Activated effector memory CD4-positive, alpha-beta T cell treated with Interleukin-2 at 50 U/mL for 16 hours (primary cell): ENCODE data around the gene MYO9A.
"Not testable (repeated sequence)": the region's sequence is repeated elsewhere in the genome, so short reads cannot be mapped to it uniquely, and the experiment has no call there.

ENCODE experiments used
- DNase-seq: peaks from one replicate; pipeline ENCODE4 v3.0.0-alpha.2; 2020

The MYO9A gene

DNA sequence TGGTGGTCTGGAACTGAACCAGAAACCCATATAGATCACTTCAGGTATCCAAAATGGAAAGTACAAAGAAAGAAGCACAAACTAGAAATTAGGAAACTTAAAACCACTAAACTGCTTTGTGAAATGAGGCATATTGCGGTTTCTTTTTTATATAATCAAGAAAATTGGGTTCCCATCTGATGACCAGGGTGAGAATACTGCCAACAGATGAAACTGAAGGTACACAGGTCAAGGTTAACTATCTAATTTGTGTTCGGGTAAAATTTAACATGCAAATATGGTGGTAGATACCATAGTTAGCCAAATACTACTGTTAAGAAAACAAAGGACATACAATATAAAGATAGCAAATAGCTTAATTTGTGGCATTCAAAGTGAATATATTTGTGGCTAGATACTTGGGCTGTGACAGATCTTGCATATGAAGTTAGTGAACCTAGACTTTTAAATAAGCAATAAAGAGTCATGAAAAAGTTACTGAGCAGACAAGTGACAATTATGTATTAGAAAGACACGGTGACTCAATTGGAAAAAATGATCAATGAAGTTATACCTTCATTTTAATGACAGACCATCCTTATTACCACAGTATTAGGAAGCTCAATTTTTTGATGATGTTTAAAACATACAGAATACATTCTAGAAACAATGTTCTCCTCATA is 180.2 kb downstream of the MYO9A start:
- no peak for DNase-seq

DNA sequence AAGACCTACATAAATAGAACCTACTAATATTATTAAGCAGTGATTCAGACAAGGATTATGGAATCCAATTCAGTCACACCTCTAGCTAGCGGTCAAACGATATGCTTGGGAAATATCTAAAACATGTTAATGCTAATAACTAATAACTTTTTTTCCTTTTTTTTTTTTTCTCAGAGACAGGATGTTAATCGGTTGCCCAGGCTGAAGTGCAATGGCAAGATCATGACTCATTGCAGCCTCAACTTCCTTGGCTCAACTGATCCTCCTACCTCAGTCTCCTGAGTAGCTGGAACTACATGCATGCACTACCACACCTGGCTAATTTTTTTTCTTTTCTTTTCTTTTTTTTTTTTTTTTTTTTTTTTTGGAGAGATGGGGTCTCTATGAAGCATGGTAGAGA is 183.5 kb downstream of the MYO9A start:
- DNase-seq, result no peak

GRCh38 chr15:71932689-71933088 is 185.3 kb downstream of the MYO9A start:
- no peak for DNase-seq

GRCh38 chr15:71931261-71931660 is 186.7 kb downstream of the MYO9A start:
- no peak for DNase-seq

DNA sequence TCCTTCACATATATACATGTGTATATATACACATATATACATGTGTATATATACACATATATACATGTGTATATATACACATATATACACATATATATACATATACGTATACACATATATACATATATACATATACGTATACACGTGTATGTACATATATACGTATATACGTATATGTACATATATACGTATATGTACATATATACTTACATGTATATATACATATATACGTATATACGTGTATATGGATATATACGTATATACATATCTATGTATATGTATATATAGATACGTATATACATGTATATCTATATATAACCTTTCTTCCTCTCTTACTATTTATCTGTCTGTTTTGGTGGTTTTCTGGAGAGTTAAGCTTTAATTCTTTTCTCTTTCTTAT is 192.8 kb downstream of the MYO9A start:
- DNase-seq, result no peak

DNA sequence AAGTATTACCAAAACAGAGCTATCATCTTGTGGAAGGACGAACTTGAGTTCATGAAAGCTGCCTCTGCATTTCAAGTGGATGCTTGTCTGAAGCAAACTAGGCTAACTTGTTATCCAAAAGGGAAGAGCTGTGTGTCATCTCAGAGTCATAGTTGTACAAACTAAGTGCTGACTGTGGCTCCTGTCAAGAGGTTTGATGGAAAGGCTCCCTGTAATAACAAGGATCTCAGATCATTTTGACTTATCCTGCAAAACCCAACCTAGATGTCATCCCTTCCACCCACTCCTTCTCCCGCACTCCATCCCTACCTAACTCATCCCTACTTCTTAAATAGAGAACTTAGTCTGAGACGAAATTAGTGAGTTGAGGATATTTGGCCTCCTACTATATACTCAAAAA is 196.8 kb downstream of the MYO9A start:
- no peak for DNase-seq

DNA sequence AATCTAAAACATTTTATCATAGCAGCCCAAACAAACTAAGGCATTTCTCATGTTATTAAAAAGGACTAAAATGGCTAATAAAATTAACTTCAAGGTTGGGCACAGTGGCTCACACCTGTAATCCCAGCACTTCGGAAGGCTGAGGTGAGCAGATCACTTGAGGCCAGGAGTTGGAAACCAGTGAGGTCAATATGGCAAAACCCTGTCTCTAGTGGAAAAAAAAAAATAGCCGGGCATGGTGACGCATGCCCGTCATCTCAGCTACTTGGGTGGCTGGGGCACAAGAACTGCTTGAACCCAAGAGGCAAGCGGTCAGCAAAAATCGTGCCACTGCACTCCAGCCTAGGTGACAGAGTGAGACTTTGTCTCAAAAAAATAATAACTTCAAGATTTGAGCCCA is 197.4 kb downstream of the MYO9A start:
- no peak for DNase-seq

- no peak for DNase-seq
Measured at GRCh38 chr15:71916834-71917233, 201.1 kb downstream of the MYO9A start.

- no peak for DNase-seq
Measured at GRCh38 chr15:71914092-71914491, 203.9 kb downstream of the MYO9A start.

GRCh38 chr15:71899674-71900073 is 218.3 kb downstream of the MYO9A start:
- no peak for DNase-seq

DNA sequence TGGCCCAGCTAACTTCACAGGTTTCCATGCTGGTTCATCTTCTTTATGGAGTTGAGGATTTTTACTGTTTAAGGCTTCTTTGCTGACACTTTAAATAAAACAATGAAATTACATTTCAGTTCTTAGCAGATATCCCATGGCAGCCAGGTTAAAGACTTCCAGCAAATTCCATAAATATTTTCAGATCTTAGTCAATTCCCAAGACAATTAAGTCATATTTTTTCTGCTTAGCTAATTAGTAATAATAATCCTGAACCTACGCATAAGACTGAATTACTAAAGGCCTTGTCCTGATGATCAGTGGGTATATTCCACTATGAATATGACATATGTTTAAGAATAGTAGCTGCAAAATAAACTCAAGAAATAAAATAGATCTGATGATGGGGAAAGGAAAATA is 224.3 kb downstream of the MYO9A start:
- no peak for DNase-seq

DNA sequence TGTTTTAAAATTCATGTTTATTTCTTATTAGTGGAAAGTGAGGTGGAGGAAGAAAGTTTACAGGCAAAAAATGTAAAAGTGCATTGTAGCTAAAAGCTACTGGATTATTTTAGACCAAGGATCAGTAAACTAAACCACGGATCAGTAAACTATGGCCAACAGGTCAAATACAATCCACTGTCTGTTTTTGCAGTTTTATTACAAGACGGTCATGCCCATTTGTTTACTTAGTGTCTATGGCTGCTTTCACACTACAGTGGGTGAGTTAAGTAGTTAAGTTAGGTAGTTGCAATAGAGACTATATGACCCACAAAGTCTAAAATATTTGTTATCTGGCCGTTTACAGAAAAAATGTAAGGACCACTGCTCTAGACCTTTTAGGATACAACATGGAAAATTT is 225.6 kb downstream of the MYO9A start:
- DNase-seq, result no peak

DNA sequence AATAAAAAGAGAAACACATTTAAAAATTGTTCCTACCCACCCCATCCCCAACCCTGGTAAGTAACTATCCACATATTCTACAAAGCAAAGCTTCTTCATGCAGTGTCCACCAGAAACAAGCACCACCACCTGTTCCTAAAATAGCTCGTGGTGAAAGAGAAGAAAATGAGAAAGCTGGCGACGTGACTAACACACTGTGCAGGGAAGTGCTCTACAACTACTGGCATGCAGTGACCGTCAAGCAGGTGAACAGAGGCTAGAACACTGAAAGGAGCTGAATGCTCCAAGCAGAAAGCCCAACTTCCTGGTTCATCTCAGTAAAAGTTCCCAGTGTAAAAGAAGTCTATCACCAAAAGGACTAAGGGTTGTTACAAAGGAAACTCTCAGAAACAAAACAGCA is 226.9 kb downstream of the MYO9A start:
- no peak for DNase-seq

DNA sequence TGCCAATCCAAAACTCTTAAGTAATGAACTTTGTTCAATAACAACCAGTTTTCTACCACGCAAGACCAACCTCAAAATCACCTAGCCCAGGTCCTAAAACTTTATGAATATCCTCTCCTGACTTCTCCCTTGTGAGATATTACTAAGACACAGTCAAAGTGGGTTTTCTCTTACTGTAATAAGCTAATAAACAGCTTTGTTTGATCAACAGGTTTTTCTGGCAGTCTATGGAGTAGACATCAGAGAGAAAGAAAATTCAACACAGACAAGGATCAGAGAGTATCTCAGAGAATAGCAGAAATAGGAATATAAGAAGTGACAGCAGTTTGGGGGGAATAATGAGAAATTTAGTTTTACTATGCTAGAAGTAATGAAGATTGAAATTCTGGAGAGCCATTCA is 228.0 kb downstream of the MYO9A start:
- no peak for DNase-seq

GRCh38 chr15:71889385-71889784 is 228.6 kb downstream of the MYO9A start:
- DNase-seq, result no peak

DNA sequence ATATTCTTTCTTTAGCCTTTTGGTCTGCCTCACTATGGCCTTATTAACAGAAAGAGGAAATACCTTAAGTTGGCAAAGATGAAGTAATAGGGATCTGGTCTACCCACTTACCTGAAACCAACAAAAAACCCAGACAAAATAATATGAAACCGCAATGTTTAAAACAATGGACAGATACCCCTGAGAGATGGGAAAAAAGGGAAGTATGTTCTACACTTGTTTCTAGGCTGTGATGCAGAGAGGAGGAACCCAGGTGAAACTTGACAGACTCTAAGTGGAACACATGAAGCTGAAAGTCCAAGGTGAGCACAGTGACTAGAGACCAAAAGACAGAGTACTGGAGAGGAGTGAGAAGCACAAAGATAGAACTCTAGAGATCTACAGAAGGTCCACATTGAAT is 229.2 kb downstream of the MYO9A start:
- DNase-seq, result no peak

DNA sequence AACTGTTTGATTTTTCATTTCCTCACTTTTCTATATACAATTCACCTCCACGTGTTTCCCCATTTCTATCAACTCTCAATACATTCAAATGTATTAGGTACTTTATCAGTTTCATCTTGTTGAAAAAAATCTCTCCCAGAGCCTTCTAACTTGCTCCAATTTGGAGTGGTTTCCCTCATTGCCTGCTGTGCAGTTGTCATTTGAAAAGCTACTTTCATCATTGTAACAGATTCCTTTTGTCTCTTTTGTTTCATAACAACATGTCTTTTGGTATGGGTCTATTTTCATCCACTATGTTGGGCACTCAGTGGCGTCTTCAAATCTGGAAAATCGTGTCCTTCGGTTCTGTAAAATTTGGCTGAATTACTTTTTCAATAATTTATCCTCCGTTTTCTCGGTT is 232.6 kb downstream of the MYO9A start:
- no peak for DNase-seq

GRCh38 chr15:71883447-71883846 is 234.5 kb downstream of the MYO9A start:
- DNase-seq, result no peak

DNA sequence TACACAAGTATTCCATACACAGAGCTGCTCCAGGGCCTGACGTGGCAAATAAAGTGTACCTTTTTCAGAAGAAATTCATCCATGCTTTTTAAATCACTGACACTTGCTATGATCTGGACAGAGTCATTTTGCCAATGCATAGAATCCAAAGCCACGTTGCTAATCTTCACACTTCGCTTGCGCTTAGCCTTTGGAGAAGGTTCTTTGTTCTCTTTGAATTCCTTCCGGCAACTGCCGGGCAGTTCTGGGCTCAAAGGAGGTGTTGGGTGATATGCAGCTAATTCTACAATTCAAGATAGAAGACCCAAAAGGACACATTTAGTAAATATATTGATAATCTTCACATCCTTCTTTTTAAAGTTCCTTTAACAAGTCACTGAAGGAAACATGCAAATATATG is 237.7 kb downstream of the MYO9A start:
- DNase-seq, result no peak

- DNase-seq, result no peak
Measured at GRCh38 chr15:71874245-71874644, 243.7 kb downstream of the MYO9A start.

DNA sequence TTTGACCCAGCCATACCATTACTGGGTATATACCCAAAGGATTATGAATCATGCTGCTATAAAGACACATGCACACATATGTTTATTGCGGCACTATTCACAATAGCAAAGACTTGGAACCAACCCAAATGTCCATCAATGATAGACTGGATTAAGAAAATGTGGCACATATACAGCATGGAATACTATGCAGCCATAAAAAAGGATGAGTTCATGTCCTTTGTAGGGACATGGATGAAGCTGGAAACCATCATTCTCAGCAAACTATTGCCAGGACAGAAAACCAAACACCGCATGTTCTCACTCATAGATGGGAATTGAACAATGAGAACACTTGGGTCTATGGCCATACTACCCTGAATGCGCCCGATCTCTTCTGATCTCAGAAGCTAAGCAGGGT is 259.7 kb downstream of the MYO9A start:
- not testable (repeated sequence) for DNase-seq

GRCh38 chr15:71853543-71853942 is 264.4 kb downstream of the MYO9A start:
- DNase-seq, result no peak

DNA sequence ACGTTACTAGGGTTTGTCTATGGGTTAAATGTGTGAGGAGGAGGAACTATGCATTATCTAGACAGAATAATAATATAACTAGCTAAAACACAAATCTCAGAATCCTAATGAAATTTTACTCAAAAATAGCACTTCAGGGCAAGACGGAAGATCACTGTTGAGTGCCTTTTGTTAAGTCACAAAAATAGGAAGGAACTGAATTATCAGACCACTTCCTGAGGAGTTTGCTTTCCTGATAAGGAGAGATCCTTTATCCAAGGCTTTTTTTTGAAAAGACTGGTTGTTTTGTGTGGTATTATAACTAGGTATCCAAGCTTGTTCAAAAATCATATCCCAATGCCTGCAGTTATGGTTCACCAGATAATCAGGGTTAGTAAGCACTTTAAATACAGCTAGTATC is 273.0 kb downstream of the MYO9A start:
- DNase-seq, result no peak

DNA sequence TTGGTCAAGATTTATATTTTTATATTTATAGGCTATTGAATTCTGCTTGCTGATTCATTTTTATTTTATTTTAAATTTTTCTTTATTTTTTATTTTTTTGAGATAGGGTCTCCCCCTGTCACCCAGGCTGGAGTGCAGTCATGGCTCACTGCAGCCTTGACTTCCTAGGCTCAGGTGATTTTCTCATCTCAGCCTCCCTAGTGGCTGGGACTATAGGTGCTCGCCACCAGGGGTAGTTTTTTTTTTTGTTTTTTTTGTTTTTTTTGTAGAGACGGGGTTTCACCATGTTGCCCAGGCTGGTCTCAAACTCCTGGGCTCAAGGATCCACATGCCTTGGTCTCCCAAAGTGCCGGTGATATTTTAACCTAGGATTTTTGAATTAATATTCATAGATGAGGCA is 276.4 kb downstream of the MYO9A start:
- DNase-seq, result no peak

DNA sequence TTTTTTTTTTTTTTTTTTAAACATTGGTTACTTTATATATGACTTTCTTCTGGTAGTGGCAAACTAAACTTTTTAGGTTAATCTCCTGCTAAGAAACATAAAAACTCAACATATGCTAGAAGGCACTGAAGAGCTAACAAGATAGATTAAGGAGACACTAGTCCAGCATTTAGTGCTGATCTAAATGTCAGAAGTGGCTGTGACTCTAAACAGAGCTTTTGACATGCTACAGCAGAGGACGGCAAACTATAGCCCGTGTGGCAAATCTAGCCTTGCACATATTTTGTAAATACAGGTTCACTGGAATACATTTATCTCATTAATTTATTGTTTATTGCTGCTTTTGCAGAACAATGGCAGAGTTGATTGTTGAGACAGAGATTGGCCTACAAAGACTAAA is 287.0 kb downstream of the MYO9A start:
- DNase-seq, result no peak

- no peak for DNase-seq
Measured at GRCh38 chr15:71826196-71826595, 291.8 kb downstream of the MYO9A start.
